Pancreas (tissue), 10 donors: ENCODE measurements around the gene SYNGAP1. TPM values are rescaled to one million over a fixed set of nuclear protein-coding genes. Genes with fewer than 3 reads are reported as not detected.
A peak's percentile ranks its signal among the peaks of the same experiment; 100 is the strongest.
"Not testable (repeated sequence)": the region's sequence is repeated elsewhere in the genome, so short reads cannot be mapped to it uniquely, and the experiment has no call there.

ENCODE experiments used
- ATAC-seq, 4 donors: fragments of 200-7000 bp; cut with Tn5 transposase; one replicate each; pipeline versions ENCODE4 v1.8.0 to v1.9.1; 2020; ENCODE audit warnings: mild to moderate bottlenecking in 4 of 4, moderate library complexity in 4 of 4
- DNase-seq, 6 donors: peaks; one replicate each; pipeline ENCODE4 v3.0.0-alpha.2; 2020
- FAIRE-seq: peaks from 2 replicates; lab custom pipeline; 2012; peaks lifted over from hg19 to GRCh38; lab: Jason Lieb, UNC
- H3K27ac ChIP-seq, 4 donors: fragments of 200-600 bp; sonication (generic); 1 replicate in 3 of 4; 2 replicates in 1 of 4; pipeline versions ENCODE4 v1.5.0 to v1.8.0; 2020
- H3K27me3 ChIP-seq, 4 donors: fragments of 200-600 bp; one replicate each; pipeline ENCODE4 v1.8.0; 2021
- H3K36me3 ChIP-seq, 3 donors: fragments of 200-600 bp; sonication (generic) in 1 of 3; one replicate each; pipeline versions ENCODE4 v1.5.0 to v1.8.0; 2020 to 2021
- H3K4me1 ChIP-seq, 3 donors: fragments of 200-600 bp; one replicate each; pipeline ENCODE4 v1.8.0; 2021
- H3K4me3 ChIP-seq, 4 donors: fragments of 200-600 bp; sonication (generic) in 2 of 4; one replicate each; pipeline versions ENCODE4 v1.5.0 to v1.8.0; 2020 to 2021
- H3K9me3 ChIP-seq, 4 donors: fragments of 200-600 bp; one replicate each; pipeline ENCODE4 v1.8.0; 2021
- CTCF ChIP-seq, 4 donors: fragments of 200-600 bp; sonication (generic) in 3 of 4; IDR thresholded peaks; one replicate each; pipeline versions ENCODE4 v1.5.0 to v1.8.0; 2021; ENCODE audit warnings: antibody characterized with exemption in 4 of 4
- WGBS, 2 donors: extraction: QIAGEN DNeasy Blood & Tissue Kit; methylation state at CpG; one replicate each; pipeline ENCODE4 v1.1.7; 2013; 5-methylcytosine and 5-hydroxymethylcytosine counted together
- intact Hi-C, 3 donors: fragments of 100-400 bp; cut with DNase I; formaldehyde crosslinking; loops; one replicate each; pipeline versions ENCODE4 v1.11.1 to v1.14.2; 2022
- polyA plus RNA-seq, 2 donors: library from polyadenylated mRNA; stranded (reverse); fragments of 200-250 nt; gene quantifications; one replicate each; pipeline ENCODE4 v1.2.3, GENCODE V29; 2013
- total RNA-seq, 6 donors: library from RNA; stranded (reverse); fragmentation: NEBNext Ultra II Directional in 4 of 6; extraction: Animal tissue kit (Norgen Biotek cat#: 25700) in 4 of 6; gene quantifications; one replicate each; pipeline versions ENCODE4 v1.2.1 to v1.2.4, GENCODE V29; 2021 to 2023
- donor health status: healthy with polysubstance abuse.
- donor health status: DM: no; HTN: no; CAD: no; lungs with moderate emphysema.
- donor health status: DM: no; HTN: no; CAD: no.
- donor health status: control.
- donor health status: control.
- donor health status: Bipolar disorder and iron deficiency.
- donor health status: DM: yes; HTN: yes; CAD: no.
- donor health status: DM: no; HTN: no; CAD: no.
- donor health status: DM: no; HTN: no; CAD: no.
- donor health status: DM: yes; HTN: yes; CAD: no.

The SYNGAP1 gene
- total and polyA plus RNA-seq, 8 donors = 4.6 to 16.4 (median 5.8) TPM

GRCh38 chr6:33391922-33392594, 27.8 kb upstream of the SYNGAP1 start:
- Histone ChIP-seq H3K27me3 (no peaks in the 10 kb centered on the region), H3K4me1 (peaks cover 0 to 6% (median 5%) of the 10 kb centered on the region in 3 donors), H3K9me3 (no peaks in the 10 kb centered on the region), H3K4me3 (peak overlapping the region; percentile 27 to 51 (median 38)), H3K36me3 (no peaks in the 10 kb centered on the region), H3K27ac (peak overlapping the region in 2 of 4 donors; percentile 20 to 95)
- no peak for FAIRE-seq
- ATAC-seq = no peak
- DNase-seq = no peak
- intact Hi-C loops = no loop called here
- TF ChIP-seq CTCF (IDR thresholded peaks at IDR 0.05) = no peak
- WGBS, 2 donors = 0% methylated on average over 31 of the region's 31 CpGs

- no peak for FAIRE-seq
- Histone ChIP-seq H3K27me3 (no peaks in the 10 kb centered on the region), H3K4me1 (peaks cover 0 to 6% (median 5%) of the 10 kb centered on the region in 3 donors), H3K9me3 (no peaks in the 10 kb centered on the region), H3K36me3 (no peaks in the 10 kb centered on the region), H3K27ac (no peak overlapping the region), H3K4me3 (peak overlapping the region in 1 of 4 donors; percentile 51)
- intact Hi-C loops = no loop called here
- DNase-seq = no peak
- TF ChIP-seq CTCF (IDR thresholded peaks at IDR 0.05) = no peak
- 27 to 34% methylated on average over 5 of the region's 5 CpGs for WGBS, 2 donors
- ATAC-seq = no peak
These were observed 27.3 kb upstream of the SYNGAP1 start for GRCh38 chr6:33392595-33392948.

GRCh38 chr6:33392979-33393378, 26.9 kb upstream of the SYNGAP1 start:
- no peak for TF ChIP-seq CTCF (IDR thresholded peaks at IDR 0.05)
- 49 to 54% methylated on average over 3 of the region's 3 CpGs for WGBS, 2 donors
- no peaks in the 10 kb centered on the region for H3K9me3 ChIP-seq
- H3K4me1 ChIP-seq = peaks cover 0 to 6% (median 5%) of the 10 kb centered on the region in 3 donors
- H3K27me3 ChIP-seq = no peaks in the 10 kb centered on the region
- DNase-seq = no peak
- no peaks in the 10 kb centered on the region for H3K36me3 ChIP-seq
- intact Hi-C loops = no loop called here
- ATAC-seq = no peak
- no peak overlapping the region for H3K27ac ChIP-seq
- H3K4me3 ChIP-seq = no peak overlapping the region
- FAIRE-seq = no peak

GRCh38 chr6:33397541-33397940, 22.3 kb upstream of the SYNGAP1 start:
- intact Hi-C loops = no loop called here
- DNase-seq (no peak), ATAC-seq (no peak), FAIRE-seq (no peak)
- Histone ChIP-seq H3K36me3 (no peaks in the 10 kb centered on the region), H3K27ac (no peak overlapping the region), H3K9me3 (no peaks in the 10 kb centered on the region), H3K4me3 (no peak overlapping the region), H3K27me3 (no peaks in the 10 kb centered on the region), H3K4me1 (no peaks in the 10 kb centered on the region)
- WGBS, 2 donors = 59 to 62% methylated on average over 1 of the region's 1 CpG
- TF ChIP-seq CTCF (IDR thresholded peaks at IDR 0.05) = no peak

GRCh38 chr6:33398601-33399000, 21.3 kb upstream of the SYNGAP1 start:
- H3K4me1 ChIP-seq, DNase-seq, H3K9me3 ChIP-seq, intact Hi-C loops, H3K4me3 ChIP-seq, H3K27ac ChIP-seq, H3K27me3 ChIP-seq, FAIRE-seq, H3K36me3 ChIP-seq, ATAC-seq: not testable (repeated sequence)
- WGBS, 2 donors = 97 to 100% methylated on average over 3 of the region's 3 CpGs

GRCh38 chr6:33399881-33400280, 20.0 kb upstream of the SYNGAP1 start:
- WGBS, 2 donors = 94 to 95% methylated on average over 6 of the region's 6 CpGs
- intact Hi-C loops, ATAC-seq: not testable (repeated sequence)

More at GRCh38 chr6:33399881-33400280, 20.0 kb upstream of the SYNGAP1 start:
- not testable (repeated sequence) for H3K27ac ChIP-seq, DNase-seq, H3K27me3 ChIP-seq, H3K4me1 ChIP-seq, H3K9me3 ChIP-seq, FAIRE-seq, H3K4me3 ChIP-seq, H3K36me3 ChIP-seq
